BE2C (cell line): ENCODE results near the gene RBP7.
"Not testable (repeated sequence)": the region's sequence is repeated elsewhere in the genome, so short reads cannot be mapped to it uniquely, and the experiment has no call there.

Experiments used
- DNase-seq: peaks from one replicate; pipeline ENCODE4 v3.0.0-alpha.2; 2020
- H3K27me3 ChIP-seq: fragments of 250-450 bp; sonication (Bioruptor Pico); 2 replicates; pipeline ENCODE4 v1.5.1; 2020; ENCODE audit warnings: mild to moderate bottlenecking
- H3K36me3 ChIP-seq: fragments of 250-450 bp; sonication (Bioruptor Pico); 2 replicates; pipeline ENCODE4 v1.5.1; 2020; ENCODE audit warnings: mild to moderate bottlenecking
- H3K4me1 ChIP-seq: fragments of 250-450 bp; sonication (Bioruptor Pico); 2 replicates; pipeline ENCODE4 v1.5.1; 2020
- H3K4me3 ChIP-seq: 2 replicates; pipeline ENCODE4 v1.5.1; 2011; ENCODE audit warnings: low read depth, low read length
- H3K9me3 ChIP-seq: fragments of 250-450 bp; sonication (Bioruptor Pico); 2 replicates; pipeline ENCODE4 v1.5.1; 2020
- TF ChIP-seq, protein P1 (sequence below): IDR thresholded peaks from 2 replicates; pipeline ENCODE4 v1.5.1; 2012; ENCODE audit warnings: mild to moderate bottlenecking, low read depth, low read length

RBP7 gene

DNA sequence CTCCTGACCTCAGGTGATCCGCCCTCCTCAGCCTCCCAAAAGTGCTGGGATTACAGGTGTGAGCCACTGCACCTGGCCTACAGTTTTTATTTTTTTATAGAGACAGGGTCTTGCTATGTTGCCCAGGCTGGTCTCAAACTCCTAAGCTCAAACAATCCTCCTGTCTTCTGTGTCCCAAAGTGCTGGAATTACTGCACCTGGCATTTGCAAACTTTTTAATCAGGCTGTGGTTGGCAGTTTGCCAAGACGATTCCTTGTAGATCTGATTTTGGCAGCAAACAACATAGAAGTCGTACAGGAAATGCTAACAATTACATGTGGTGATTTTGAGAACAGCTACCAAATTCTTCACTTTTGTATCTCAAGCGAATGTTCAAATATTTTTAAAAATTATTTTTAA, 10.1 kb downstream of the RBP7 start:
- no peaks in the 10 kb centered on the region for H3K27me3 ChIP-seq
- H3K36me3 ChIP-seq: no peaks in the 10 kb centered on the region
- peak; percentile 11 for DNase-seq
- no peaks in the 10 kb centered on the region for H3K4me1 ChIP-seq
- no peaks in the 10 kb centered on the region for H3K9me3 ChIP-seq
- TF ChIP-seq, protein P1, sequence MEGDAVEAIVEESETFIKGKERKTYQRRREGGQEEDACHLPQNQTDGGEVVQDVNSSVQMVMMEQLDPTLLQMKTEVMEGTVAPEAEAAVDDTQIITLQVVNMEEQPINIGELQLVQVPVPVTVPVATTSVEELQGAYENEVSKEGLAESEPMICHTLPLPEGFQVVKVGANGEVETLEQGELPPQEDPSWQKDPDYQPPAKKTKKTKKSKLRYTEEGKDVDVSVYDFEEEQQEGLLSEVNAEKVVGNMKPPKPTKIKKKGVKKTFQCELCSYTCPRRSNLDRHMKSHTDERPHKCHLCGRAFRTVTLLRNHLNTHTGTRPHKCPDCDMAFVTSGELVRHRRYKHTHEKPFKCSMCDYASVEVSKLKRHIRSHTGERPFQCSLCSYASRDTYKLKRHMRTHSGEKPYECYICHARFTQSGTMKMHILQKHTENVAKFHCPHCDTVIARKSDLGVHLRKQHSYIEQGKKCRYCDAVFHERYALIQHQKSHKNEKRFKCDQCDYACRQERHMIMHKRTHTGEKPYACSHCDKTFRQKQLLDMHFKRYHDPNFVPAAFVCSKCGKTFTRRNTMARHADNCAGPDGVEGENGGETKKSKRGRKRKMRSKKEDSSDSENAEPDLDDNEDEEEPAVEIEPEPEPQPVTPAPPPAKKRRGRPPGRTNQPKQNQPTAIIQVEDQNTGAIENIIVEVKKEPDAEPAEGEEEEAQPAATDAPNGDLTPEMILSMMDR: no peak
- H3K4me3 ChIP-seq: no peak overlapping the region

DNA sequence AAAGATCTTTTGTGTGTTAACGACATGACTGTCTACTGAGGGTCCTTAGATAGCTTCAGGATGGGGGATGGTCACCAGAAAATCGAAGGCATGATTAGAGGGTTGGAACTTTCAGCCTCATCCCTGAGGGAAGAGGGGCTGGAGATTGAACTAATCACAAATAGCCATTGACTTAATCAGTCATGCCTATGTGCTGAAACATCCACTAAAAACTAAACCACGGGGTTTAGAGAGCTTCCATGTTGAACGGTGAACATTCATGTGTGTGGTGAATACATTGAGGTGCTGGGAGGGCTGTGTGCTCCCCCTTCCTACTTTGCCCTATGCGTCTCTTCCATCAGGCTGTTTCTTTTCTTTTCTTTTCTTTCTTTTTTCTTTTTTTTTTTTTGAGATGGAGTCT, 17.0 kb downstream of the RBP7 start:
- Histone ChIP-seq H3K36me3 (no peaks in the 10 kb centered on the region), H3K9me3 (no peaks in the 10 kb centered on the region), H3K27me3 (no peaks in the 10 kb centered on the region), H3K4me3 (no peak overlapping the region), H3K4me1 (no peaks in the 10 kb centered on the region)
- no peak for DNase-seq
- TF ChIP-seq, protein P1: no peak

DNA sequence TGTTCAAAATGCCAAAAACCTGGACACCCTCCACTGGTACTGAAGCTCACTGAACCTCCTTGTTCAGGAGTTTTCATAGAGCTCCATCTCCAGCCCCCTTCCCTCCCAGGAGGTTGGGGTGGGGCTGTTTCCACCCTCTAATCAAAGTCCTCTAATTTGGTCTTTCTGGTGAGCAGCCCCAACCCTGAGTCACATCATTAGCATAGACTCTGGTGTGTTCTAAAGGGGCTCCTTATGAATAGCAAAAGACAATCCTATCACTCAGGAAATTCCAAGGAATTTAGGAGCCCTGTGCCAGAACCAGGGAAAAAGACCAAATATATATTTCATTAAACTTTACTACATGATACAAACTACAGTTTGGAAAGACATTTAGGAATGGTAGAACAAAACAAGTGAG, 22.5 kb downstream of the RBP7 start:
- Histone ChIP-seq H3K4me3 (no peak overlapping the region), H3K9me3 (no peaks in the 10 kb centered on the region), H3K4me1 (no peaks in the 10 kb centered on the region), H3K36me3 (no peaks in the 10 kb centered on the region), H3K27me3 (no peaks in the 10 kb centered on the region)
- DNase-seq: no peak
- TF ChIP-seq, protein P1: no peak

DNA sequence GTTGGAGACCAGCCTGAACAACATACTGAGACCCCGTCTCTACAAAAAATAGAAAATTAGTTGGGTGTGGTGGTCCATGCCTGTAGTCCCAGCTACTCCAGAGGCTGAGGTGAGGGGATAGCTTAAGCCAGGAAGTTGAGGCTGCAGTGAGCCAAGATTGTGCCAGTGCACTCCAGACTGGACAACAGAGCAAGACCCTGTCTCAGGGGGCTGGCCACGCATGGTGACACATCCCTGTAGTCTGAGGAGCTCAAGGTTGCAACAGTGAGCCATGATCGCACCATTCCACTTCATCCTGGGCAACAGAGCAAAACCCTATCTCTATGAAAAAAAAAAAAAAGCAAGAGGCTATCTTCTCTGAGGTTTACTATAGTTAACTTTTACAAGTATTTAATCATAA, 23.1 kb downstream of the RBP7 start:
- Histone ChIP-seq H3K4me1 (no peaks in the 10 kb centered on the region), H3K4me3 (no peak overlapping the region), H3K36me3 (no peaks in the 10 kb centered on the region), H3K27me3 (no peaks in the 10 kb centered on the region), H3K9me3 (no peaks in the 10 kb centered on the region)
- no peak for DNase-seq
- TF ChIP-seq, protein P1: no peak

DNA sequence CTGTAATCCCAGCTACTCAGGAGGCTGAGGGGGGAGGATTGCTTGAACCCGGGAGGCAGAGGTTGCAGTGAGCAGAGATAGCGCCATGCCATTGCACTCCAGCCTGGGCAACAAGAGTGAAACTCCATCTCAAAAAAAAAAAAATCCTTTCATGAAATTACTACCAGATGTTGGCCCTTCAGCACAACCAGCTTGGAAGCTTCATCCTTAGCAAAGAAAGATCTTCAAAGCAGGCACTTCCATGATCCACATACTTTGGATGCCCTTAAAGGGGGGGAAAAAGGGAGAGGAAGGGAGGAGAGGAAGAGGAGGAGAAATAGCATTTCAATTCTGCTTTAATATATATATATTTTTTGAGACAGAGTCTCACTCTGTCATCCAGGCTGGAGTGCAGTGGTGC, 23.6 kb downstream of the RBP7 start:
- not testable (repeated sequence) for H3K9me3 ChIP-seq, DNase-seq, H3K36me3 ChIP-seq, H3K4me1 ChIP-seq, H3K27me3 ChIP-seq, H3K4me3 ChIP-seq

GRCh38 chr1:10021992-10022391, 25.0 kb downstream of the RBP7 start:
- not testable (repeated sequence) for H3K36me3 ChIP-seq, DNase-seq, H3K9me3 ChIP-seq, H3K4me1 ChIP-seq, H3K4me3 ChIP-seq, H3K27me3 ChIP-seq

DNA sequence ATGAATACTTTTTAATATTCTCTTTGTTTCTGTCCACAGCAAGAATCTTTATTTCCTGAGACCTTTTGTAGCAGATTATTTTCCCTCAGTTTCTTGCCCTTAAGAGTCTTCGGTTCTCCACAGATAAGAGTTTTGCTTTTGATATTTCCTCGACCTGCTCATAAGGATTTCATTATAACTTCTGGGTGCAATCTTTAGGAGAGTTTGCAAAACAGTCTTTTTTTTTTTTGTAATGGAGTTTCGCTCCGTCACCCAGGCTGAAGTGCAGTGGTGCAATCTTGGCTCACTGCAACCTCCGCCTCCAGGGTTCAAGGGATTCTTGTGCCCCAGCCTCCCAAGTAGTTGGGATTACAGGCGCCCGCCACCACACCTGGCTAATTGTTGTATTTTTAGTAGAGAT, 25.6 kb downstream of the RBP7 start:
- Histone ChIP-seq H3K27me3 (no peaks in the 10 kb centered on the region), H3K36me3 (no peaks in the 10 kb centered on the region), H3K9me3 (no peaks in the 10 kb centered on the region), H3K4me3 (no peak overlapping the region), H3K4me1 (no peaks in the 10 kb centered on the region)
- no peak for DNase-seq
- TF ChIP-seq, protein P1: no peak
